CD4-positive, alpha-beta T cell treated with Interleukin-2 at 100 ng/mL for 4 hours (primary cell): ENCODE data around the gene MGRN1.
A peak's percentile ranks its signal among the peaks of the same experiment; 100 is the strongest.

Experiments used
- DNase-seq: peaks from one replicate; pipeline ENCODE4 v3.0.0-alpha.2; 2020; ENCODE audit warnings: low spot score

MGRN1 gene

DNA sequence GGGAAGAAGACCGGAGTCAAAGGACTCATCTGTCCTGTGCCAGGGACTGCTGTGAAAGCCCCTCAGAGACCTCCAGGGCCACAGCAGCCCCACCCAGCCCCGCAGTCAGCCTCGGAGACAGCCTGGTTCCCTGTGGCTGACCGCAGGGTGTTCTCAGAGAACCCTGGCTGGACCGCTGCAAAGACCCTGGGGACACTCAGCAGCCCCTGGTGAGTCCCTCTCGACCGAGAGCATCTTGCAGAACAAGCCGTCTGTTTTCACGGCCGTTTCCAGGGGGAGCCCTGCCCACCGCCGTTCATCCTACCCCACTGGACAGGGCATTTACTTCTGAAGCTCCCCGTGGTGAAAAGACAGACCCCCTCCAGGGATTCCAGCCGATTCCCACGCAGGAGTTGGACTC lies 20.2 kb upstream of the MGRN1 start:
- DNase-seq = no peak

- DNase-seq = no peak
Observed at GRCh38 chr16:4606354-4606753, 18.3 kb upstream of the MGRN1 start.

DNA sequence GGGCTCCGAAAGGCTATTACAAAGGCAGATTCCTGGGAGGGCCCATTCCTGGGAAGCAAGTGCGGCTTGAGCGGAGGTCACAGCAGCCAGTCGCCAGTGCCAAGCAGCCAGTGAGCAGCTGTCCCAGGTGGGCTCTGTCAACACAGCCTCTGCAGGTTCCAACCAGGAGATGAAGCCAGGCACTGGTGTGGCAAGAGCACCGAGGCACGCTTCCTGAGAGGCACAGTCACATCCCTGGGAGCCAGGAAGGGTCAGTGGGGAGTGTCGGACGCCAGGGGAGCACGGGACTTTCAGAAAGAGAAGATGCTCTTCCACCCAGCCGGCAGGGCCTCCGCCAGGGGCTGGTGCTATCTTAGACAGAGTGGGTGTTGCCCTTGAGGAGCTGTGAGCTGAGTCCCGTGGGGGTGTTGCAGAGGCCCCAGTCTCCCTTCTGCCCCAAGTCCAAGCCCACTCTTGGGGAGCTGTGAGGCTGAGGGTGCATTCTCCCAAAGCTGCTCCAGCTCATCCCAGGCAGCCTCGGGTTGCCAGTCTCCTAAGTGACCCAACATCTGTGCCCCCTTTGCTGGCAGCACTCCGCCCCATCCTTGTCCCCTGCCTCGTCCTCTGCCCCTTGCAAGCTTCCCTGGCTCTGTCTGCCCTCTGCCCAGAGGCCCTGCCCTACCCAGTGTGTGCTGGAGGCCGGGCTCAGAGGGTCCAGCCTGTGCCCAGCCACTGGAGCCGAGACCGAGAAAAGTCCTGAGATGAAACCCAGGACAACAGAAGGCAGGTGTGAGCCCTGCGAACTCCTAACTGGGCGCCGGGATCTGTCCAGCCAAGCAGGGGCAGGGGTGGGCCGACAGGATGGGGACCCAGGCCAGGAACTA lies 16.6 kb upstream of the MGRN1 start:
- no peak for DNase-seq

DNA sequence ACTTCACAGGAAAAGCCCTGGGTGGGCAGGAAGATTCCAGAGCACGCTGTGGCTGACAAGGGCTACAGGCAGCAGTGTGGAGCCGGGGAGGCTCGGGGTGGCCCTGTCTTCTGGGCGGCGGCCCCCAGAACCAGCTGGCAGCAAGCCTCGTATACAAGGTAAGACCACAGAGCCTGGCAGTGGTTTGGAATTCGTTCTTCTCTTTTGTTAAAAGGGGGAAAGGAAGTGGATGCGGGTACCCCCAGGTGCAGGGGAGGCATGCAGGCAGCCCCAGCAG lies 16.0 kb upstream of the MGRN1 start:
- DNase-seq = no peak

GRCh38 chr16:4609200-4610010 lies 15.2 kb upstream of the MGRN1 start:
- no peak for DNase-seq

- no peak for DNase-seq
Observed at GRCh38 chr16:4610011-4611005, 14.3 kb upstream of the MGRN1 start.

DNA sequence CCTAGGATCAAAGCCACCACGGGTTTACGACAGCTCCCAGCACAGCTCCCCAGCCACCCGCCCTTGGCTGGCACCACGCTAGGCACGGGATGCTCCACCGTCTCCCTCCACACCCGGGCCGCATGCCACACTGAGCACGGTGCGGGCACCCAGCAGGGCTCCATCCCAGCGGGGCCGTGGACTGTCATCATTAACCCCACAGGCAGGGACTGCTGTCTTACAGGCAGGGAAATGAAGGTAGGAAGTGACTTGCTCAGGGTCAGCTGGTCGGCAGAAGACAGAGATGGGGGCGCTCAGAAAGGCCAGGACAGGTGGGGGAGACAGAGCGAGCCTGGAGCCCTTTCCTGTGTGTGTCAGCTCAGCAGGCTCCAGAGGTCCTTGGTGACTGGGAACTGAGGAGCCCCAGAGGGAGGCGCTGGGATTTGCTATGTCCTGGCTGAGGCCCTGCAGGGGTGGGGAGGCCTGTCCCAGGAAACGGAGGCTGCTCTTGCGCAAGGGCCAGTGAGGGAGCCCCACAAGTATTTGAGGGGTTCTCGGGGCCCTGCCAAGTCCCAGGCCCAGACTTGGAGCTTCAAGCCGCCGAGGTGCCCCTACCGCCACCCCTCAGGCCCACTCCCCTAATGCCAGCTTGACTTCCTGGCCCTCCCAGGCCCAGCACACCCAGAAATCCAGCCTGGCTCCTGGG lies 13.1 kb upstream of the MGRN1 start:
- no peak for DNase-seq

GRCh38 chr16:4612474-4612931 lies 12.1 kb upstream of the MGRN1 start:
- no peak for DNase-seq

DNA sequence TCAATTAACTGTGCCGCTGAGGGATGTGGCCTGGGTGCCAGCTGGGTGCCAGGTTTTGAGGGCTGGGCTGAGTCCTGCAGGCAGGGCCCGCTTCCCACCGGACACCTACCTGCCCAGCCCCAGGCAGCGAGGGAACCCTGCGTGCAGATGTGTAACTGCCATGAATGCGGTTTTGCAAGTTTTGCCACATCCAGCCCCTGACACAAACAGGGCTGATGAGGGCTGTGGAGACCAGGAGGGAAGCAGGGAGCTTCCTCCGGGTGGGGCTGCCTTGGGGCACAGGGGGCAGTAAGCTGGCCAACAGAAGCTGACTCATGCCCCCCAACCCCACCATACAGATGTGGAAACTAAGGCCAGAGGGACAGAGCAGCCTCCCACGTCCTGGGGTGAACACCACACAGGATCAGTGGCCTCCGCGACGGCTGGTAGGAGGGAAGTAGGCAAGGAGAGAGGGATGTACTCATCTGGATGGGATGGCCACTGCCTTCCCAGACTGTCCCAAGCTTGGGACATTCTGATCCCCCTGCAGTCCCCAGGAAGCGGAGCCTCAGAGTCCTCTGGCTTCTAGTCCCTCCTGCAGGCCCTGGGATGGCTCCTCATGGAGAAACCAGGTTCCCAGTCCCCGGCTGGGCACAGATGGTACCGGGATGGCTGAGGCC lies 11.5 kb upstream of the MGRN1 start:
- no peak for DNase-seq

DNA sequence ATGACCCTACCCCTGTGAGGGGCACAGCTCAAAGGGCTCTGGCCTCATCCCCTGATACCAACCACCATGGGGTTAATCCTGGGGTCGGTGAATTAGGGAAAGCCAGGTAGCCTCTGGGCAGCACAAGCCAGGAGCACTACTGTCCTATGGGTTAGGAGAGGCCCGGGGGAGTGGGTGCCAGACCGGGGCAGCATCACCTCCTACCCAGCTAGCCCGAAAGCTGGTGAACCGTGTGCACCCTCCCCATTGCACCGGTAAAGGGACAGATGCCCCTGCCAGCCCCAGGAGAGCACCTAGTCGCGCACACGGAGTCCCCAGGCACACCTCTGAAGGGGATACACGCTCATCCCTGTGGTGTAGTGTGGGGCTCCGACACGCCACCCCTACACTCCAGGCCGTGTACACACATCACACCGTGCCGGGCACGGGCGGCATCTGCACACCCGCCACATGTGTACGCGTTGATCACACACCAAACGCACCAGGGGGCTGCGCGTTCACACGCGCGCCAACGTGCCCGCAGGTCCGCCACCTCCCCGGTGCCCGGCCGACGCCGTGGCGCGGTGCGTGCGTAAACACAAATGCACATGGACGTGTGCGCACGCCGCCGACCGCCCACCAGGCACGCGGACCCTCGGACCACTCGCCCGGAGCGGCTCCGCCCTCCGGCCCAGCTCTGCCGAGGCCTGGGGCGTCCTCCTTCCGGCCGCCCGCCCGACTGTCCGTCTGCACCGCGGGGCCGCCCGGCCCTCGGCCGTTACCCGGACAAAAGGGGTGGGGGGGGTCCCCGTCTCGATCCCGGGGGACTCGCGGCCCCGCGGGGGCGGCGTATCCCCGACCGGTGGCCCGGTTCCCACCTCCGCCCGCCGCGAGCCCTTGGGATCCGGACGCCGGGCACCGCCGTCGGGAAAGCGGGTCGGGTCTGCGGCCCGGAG lies 10.7 kb upstream of the MGRN1 start:
- DNase-seq = no peak

- DNase-seq = peak; percentile 81
Observed at GRCh38 chr16:4614571-4615383, 9.8 kb upstream of the MGRN1 start, which contains the start of gene UBALD1. Gene UBALD1 (minus strand): TSS chr16:4614888. CDS start chr16:4614797, 91 bp downstream.

- DNase-seq = no peak
Observed at GRCh38 chr16:4615384-4616046, 9.1 kb upstream of the MGRN1 start.

GRCh38 chr16:4616047-4616811 lies 8.4 kb upstream of the MGRN1 start:
- DNase-seq = peak; percentile 100

DNA sequence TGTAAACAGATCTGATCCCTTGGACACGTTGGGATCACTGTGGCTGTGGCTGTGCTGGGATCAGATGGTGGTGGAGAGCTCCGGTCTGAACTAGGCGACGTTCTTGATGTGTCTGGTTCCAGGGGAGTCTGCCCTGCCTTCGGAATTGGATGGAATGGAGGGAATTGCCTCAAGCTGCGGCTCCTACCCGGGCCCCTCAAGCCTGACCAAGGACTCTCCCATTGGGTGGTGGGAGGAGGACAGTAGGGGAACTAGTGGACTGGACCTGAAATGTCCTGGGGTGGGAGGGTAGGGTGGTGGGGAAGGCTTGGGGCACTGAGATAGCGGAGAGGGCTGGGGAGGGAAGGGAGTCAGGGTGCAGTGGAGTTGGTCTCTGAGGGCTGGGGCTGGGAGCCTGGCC lies 6.7 kb upstream of the MGRN1 start:
- DNase-seq = no peak

GRCh38 chr16:4618645-4619418 lies 5.8 kb upstream of the MGRN1 start:
- DNase-seq = no peak

- DNase-seq = no peak
Observed at GRCh38 chr16:4623593-4623992, 1.0 kb upstream of the MGRN1 start.
